MCF 10A (cell line): ENCODE measurements around the gene HBM. TPM values are rescaled to one million over a fixed set of nuclear protein-coding genes. Genes with fewer than 3 reads are reported as not detected.
"Not testable (repeated sequence)": the region's sequence is repeated elsewhere in the genome, so short reads cannot be mapped to it uniquely, and the experiment has no call there.

Experiments
- BruUV-seq: library from RNA; stranded (reverse); fragments of 400-500 nt; replicated peaks from 2 replicates; lab custom pipeline; 2021; lab: Mats Ljungman, UMichigan
- CTCF ChIA-PET: fragments of 300-600 bp; sonication (Branson Sonifier 250); formaldehyde crosslinking; extraction: SDS; loops from one replicate; lab custom pipeline; 2021; ENCODE audit warnings: antibody characterized with exemption, inconsistent platforms; lab: Yijun Ruan, JAX
- POLR2A ChIA-PET: fragments of 300-600, 350-650 bp; sonication (Branson Sonifier 250); formaldehyde crosslinking; extraction: SDS; loops from one replicate; lab custom pipeline; 2020; ENCODE audit warnings: antibody characterized with exemption, inconsistent platforms; lab: Yijun Ruan, JAX
- DNase-seq: peaks from one replicate; pipeline ENCODE4 v3.0.0-alpha.2; 2018; ENCODE audit not compliant: unreplicated experiment
- H3K27ac Mint-ChIP-seq: one replicate; pipeline ENCODE4 v1.8.0; 2022; ENCODE audit warnings: mild to moderate bottlenecking, low read depth, mixed read lengths; ENCODE audit not compliant: unreplicated experiment
- H3K27me3 Mint-ChIP-seq: one replicate; pipeline ENCODE4 v1.8.0; 2022; ENCODE audit warnings: mixed read lengths; ENCODE audit not compliant: insufficient read depth, unreplicated experiment
- H3K36me3 Mint-ChIP-seq: one replicate; pipeline ENCODE4 v1.8.0; 2022; ENCODE audit warnings: mild to moderate bottlenecking, moderate library complexity, mixed read lengths; ENCODE audit not compliant: insufficient read depth, unreplicated experiment
- H3K4me1 Mint-ChIP-seq: one replicate; pipeline ENCODE4 v1.8.0; 2022; ENCODE audit warnings: mixed read lengths; ENCODE audit not compliant: insufficient read depth, unreplicated experiment
- H3K4me3 Mint-ChIP-seq: one replicate; pipeline ENCODE4 v1.8.0; 2022; ENCODE audit warnings: mild to moderate bottlenecking, moderate library complexity, mixed read lengths; ENCODE audit not compliant: unreplicated experiment
- H3K9me3 Mint-ChIP-seq: one replicate; pipeline ENCODE4 v1.8.0; 2022; ENCODE audit warnings: mixed read lengths; ENCODE audit not compliant: unreplicated experiment
- CTCF ChIP-seq: fragments of 200-600 bp; IDR thresholded peaks from one replicate; pipeline ENCODE4 v1.8.0; 2022; ENCODE audit warnings: antibody characterized with exemption, mild to moderate bottlenecking; ENCODE audit not compliant: unreplicated experiment
- intact Hi-C: fragments of 100-400 bp; cut with micrococcal nuclease; formaldehyde crosslinking; loops from 2 replicates; pipeline ENCODE4 v1.14.1; 2022
- total RNA-seq: library from RNA; stranded (reverse); gene quantifications from 2 replicates; pipeline ENCODE4 v1.2.3, GENCODE V29; 2022

The HBM gene
- total RNA-seq, 1 experiment from 2014 or later, result not detected

- POLR2A ChIA-PET, result interaction anchor here (0.9 kb wide), 1 partner anchor 15 kb away, joined by 3 read pairs; no protein-coding TSS in a partner anchor
- H3K27ac Mint-ChIP-seq, result no peak overlapping the region
- H3K4me3 Mint-ChIP-seq, result no peak overlapping the region
- no TSS peak for BruUV-seq
- no peaks in the 10 kb centered on the region for H3K9me3 Mint-ChIP-seq
- no peak for DNase-seq
- no peaks in the 10 kb centered on the region for H3K4me1 Mint-ChIP-seq
- no peak for TF ChIP-seq CTCF
- peaks cover 58% of the 10 kb centered on the region for H3K27me3 Mint-ChIP-seq
- intact Hi-C loops, result no loop called here
- CTCF ChIA-PET, result interaction anchor here (0.6 to 1.4 kb wide), 3 partner anchors 30 to 78 kb away, joined by 3 to 6 read pairs (median 3); no protein-coding TSS in a partner anchor
- no peaks in the 10 kb centered on the region for H3K36me3 Mint-ChIP-seq
Observed at GRCh38 chr16:175011-175949, 9.5 kb downstream of the HBM start.

- BruUV-seq, H3K36me3 Mint-ChIP-seq, DNase-seq, H3K27ac Mint-ChIP-seq, H3K9me3 Mint-ChIP-seq, intact Hi-C loops, POLR2A ChIA-PET, H3K4me1 Mint-ChIP-seq, H3K4me3 Mint-ChIP-seq: not testable (repeated sequence)
- CTCF ChIA-PET, result interaction anchor here (1.4 kb wide), 1 partner anchor 69 kb away, joined by 6 read pairs; no protein-coding TSS in a partner anchor
- H3K27me3 Mint-ChIP-seq, result peaks cover 50% of the 10 kb centered on the region
Observed at GRCh38 chr16:176006-176405, 10.2 kb downstream of the HBM start.

GRCh38 chr16:176477-177382 lies 11.0 kb downstream of the HBM start, which contains the start of gene HBA1:
Gene HBA1, plus strand, starts transcription at chr16:176680. Its CDS starts 37 bp downstream, at chr16:176717.
- H3K9me3 Mint-ChIP-seq, BruUV-seq, H3K4me1 Mint-ChIP-seq, POLR2A ChIA-PET, DNase-seq, intact Hi-C loops, H3K36me3 Mint-ChIP-seq, H3K4me3 Mint-ChIP-seq, H3K27ac Mint-ChIP-seq: not testable (repeated sequence)
- H3K27me3 Mint-ChIP-seq, result peaks cover 43% of the 10 kb centered on the region
- CTCF ChIA-PET, result interaction anchor here (0.8 kb wide), 1 partner anchor 70 kb away, joined by 3 read pairs; no protein-coding TSS in a partner anchor

- POLR2A ChIA-PET, result no interaction called here
- Mint-ChIP-seq H3K4me1 (no peaks in the 10 kb centered on the region), H3K36me3 (no peaks in the 10 kb centered on the region), H3K9me3 (no peaks in the 10 kb centered on the region), H3K27me3 (peaks cover 37% of the 10 kb centered on the region), H3K27ac (no peak overlapping the region), H3K4me3 (no peak overlapping the region)
- BruUV-seq, result no TSS peak
- TF ChIP-seq CTCF, result no peak
- CTCF ChIA-PET, result interaction anchor here (0.6 to 0.8 kb wide), 2 partner anchors 56 to 71 kb away, joined by 3 read pairs; no protein-coding TSS in a partner anchor
- no peak for DNase-seq
- intact Hi-C loops, result no loop called here
Observed at GRCh38 chr16:177394-177822, 11.6 kb downstream of the HBM start.
